Esophagus mucosa (tissue), 1 donor: ENCODE results near the gene CYLD. TPM values are rescaled to one million over a fixed set of nuclear protein-coding genes. Genes with fewer than 3 reads are reported as not detected.

Experiments
- ATAC-seq: fragments of 200-7000 bp; cut with Tn5 transposase; one replicate; pipeline ENCODE4 v1.9.1; 2020
- total RNA-seq: library from RNA; stranded (reverse); gene quantifications from one replicate; pipeline ENCODE4 v1.2.4, GENCODE V29; 2023
- donor health status: DM: yes; HTN: yes; CAD: no.

CYLD gene
- 26.7 TPM for total RNA-seq

GRCh38 chr16:50741781-50742575, at the start of gene CYLD:
CYLD (plus strand) TSS chr16:50742086; CDS start chr16:50749699, 7,613 bp downstream.
- ATAC-seq = peak; percentile 98

DNA sequence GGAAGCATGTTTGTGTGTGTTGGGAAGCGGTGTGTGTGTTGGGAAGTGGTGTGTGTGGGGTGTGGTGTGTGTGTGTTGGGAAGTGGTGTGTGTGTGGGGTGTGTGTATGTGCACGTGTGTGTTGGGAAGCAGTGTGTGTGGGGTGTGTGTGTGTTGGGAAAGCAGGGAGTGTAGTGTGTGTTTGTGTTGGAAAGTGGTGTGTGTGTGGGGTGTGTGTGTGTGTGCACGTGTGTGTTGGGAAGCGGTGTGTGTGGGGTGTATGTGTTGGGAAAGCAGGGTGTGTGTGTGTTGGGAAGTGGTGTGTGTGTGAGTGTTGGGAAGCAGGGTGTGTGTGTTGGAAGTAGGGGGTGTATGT, 49.3 kb upstream of the CYLD start:
- ATAC-seq = no peak

- ATAC-seq = peak; percentile 40
Measured at GRCh38 chr16:50692999-50693781, 48.7 kb upstream of the CYLD start, which contains the start of gene NOD2. NOD2 (plus strand) TSS chr16:50693606; CDS start chr16:50699496, 5,890 bp downstream.

- no peak for ATAC-seq
Measured at GRCh38 chr16:50694206-50694605, 47.7 kb upstream of the CYLD start.

- ATAC-seq = no peak
Measured at GRCh38 chr16:50695017-50696000, 46.6 kb upstream of the CYLD start.

- ATAC-seq = no peak
Measured at GRCh38 chr16:50696126-50696525, 45.8 kb upstream of the CYLD start.

DNA sequence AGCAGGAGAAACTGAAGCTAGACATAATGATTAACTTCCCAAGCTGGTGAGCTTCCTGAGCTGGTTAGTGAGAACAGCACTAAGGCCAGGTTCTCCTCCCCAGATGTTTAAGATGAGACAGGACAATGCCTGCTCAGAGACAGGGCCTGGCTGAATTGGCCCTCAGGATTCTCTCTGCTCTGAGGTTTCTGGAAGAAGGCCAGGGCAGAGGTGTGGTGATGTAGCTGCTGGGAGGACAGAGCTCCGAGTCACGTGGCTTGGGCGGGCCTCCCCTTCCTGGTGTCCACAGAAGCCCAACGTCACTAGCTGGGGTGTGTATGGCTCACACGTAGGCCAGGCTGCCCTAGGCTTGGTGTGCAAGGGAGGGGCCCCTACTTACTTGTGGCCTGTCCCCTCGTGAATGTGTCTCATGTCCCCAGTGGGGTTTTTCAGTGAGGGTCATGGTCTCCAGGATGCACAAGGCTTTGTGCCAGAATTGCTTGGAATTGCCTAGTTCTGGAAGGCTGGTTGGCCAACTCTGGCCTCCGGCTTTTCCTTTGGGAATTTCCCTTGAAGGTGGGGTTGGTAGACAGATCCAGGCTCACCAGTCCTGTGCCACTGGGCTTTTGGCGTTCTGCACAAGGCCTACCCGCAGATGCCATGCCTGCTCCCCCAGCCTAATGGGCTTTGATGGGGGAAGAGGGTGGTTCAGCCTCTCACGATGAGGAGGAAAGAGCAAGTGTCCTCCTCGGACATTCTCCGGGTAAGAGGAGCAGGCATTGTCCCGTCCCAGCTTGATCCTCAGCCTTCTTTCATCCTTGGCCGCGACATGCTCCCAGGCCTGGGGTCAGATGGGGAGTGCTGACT, 45.1 kb upstream of the CYLD start:
- peak; percentile 90 for ATAC-seq

DNA sequence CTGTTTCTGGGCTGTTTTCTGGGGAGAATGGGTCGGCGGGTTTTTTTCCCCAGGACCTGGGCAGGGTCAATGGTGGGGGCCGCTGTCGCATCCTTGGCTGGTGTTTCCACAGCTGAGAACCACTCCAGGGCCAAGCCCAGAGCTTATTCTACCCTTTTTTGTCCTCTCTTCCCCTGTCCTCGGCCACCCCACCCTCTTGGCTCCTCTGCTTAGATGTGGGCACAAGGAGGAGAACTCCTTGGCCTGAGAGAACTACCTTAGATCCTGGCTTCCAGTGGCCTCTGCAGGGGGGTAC, 44.5 kb upstream of the CYLD start:
- ATAC-seq = no peak

- no peak for ATAC-seq
Measured at GRCh38 chr16:50697881-50698767, 43.8 kb upstream of the CYLD start.

DNA sequence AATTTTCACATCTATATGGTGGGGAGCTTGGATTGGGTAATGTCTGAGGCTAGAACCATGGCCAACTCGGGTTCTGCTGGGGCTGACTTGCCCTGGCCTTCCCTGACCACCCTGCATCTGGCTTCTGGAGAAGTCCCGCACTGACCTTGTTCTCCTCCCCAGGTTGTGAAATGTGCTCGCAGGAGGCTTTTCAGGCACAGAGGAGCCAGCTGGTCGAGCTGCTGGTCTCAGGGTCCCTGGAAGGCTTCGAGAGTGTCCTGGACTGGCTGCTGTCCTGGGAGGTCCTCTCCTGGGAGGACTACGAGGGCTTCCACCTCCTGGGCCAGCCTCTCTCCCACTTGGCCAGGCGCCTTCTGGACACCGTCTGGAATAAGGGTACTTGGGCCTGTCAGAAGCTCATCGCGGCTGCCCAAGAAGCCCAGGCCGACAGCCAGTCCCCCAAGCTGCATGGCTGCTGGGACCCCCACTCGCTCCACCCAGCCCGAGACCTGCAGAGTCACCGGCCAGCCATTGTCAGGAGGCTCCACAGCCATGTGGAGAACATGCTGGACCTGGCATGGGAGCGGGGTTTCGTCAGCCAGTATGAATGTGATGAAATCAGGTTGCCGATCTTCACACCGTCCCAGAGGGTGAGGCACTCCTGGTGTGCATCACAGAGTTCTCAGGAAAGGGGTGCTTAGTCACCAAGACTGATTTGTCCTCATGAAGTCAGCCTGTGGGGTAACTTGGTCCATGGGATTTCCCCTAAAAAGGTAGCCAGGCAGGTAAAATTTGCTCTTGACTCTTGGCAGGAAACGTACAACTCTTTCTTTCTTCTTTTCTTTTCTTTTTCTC, 42.3 kb upstream of the CYLD start:
- ATAC-seq = peak; percentile 86

DNA sequence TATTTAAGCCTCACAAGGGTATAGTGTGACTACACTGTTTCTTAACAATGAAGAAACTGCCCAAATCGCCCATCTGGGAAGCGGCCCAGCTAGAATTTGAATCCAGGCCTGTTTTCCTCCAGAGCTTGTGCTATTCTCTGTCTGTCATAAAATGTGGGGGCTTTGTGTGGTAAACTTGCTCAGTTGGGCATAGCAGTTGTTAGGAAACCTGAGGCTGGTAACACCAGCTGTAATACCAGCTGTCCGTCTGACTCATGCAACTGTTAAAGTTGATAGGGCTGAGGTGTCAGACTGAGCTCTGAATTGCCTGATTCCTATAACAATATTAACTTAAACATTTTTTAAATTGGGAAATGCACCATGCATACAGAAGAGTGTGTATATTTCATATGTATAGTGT, 39.2 kb upstream of the CYLD start:
- ATAC-seq = peak; percentile 16

- ATAC-seq = no peak
Measured at GRCh38 chr16:50704245-50704644, 37.6 kb upstream of the CYLD start.

GRCh38 chr16:50705436-50706110, 36.3 kb upstream of the CYLD start:
- ATAC-seq = no peak

GRCh38 chr16:50706250-50706649, 35.6 kb upstream of the CYLD start:
- ATAC-seq = peak; percentile 79

- no peak for ATAC-seq
Measured at GRCh38 chr16:50708373-50709060, 33.4 kb upstream of the CYLD start.

- ATAC-seq = no peak
Measured at GRCh38 chr16:50709061-50709684, 32.7 kb upstream of the CYLD start.

DNA sequence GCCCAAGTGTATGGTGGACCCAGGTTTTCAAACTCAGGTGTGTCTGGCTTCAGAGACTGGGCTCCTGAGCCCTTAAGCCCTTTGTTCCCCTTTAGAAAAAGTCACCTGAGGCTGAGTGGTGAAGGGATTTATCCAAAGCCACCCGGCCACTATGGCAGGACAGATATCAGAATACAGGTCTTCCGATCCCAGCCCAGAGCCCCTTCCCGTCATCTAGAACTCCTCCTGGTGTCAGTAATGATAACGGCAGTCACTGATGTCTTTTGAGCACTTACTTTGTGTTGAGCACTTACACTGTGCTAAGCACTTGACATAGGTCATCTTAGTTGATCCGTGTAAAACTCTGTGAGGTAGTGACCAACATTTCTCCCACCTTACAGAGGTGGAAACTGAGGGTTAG, 31.9 kb upstream of the CYLD start:
- no peak for ATAC-seq

DNA sequence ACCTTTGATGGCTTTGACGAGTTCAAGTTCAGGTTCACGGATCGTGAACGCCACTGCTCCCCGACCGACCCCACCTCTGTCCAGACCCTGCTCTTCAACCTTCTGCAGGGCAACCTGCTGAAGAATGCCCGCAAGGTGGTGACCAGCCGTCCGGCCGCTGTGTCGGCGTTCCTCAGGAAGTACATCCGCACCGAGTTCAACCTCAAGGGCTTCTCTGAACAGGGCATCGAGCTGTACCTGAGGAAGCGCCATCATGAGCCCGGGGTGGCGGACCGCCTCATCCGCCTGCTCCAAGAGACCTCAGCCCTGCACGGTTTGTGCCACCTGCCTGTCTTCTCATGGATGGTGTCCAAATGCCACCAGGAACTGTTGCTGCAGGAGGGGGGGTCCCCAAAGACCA, 30.8 kb upstream of the CYLD start:
- no peak for ATAC-seq
